ENCODE results near the gene RAI1.
A peak's percentile ranks its signal among the peaks of the same experiment; 100 is the strongest.

The RAI1 gene

GRCh38 chr17:17767154-17767869 lies 86.1 kb downstream of the RAI1 start:
- no peak for DNase-seq (ENCODE audit: low read depth in 2 of 2)

- DNase-seq (ENCODE audit: low read depth in 2 of 2), result no peak
Measured at GRCh38 chr17:17767887-17768418, 86.7 kb downstream of the RAI1 start.

GRCh38 chr17:17768424-17769088 lies 87.3 kb downstream of the RAI1 start:
- no peak for DNase-seq (ENCODE audit: low read depth in 2 of 2)

- no peak for DNase-seq (ENCODE audit: low read depth in 2 of 2)
Measured at GRCh38 chr17:17769869-17770631, 88.8 kb downstream of the RAI1 start.

GRCh38 chr17:17770632-17771044 lies 89.4 kb downstream of the RAI1 start:
- DNase-seq (ENCODE audit: low read depth in 2 of 2), result no peak

GRCh38 chr17:17771498-17772201 lies 90.4 kb downstream of the RAI1 start:
- DNase-seq (ENCODE audit: low read depth in 2 of 2), result no peak

- no peak for DNase-seq (ENCODE audit: low read depth in 2 of 2)
Measured at GRCh38 chr17:17772231-17772630, 91.0 kb downstream of the RAI1 start.

GRCh38 chr17:17774009-17774881 lies 93.0 kb downstream of the RAI1 start:
- DNase-seq (ENCODE audit: low read depth in 2 of 2), result no peak

- no peak for DNase-seq (ENCODE audit: low read depth in 2 of 2)
Measured at GRCh38 chr17:17776889-17777288, 95.6 kb downstream of the RAI1 start.

GRCh38 chr17:17778308-17779014 lies 97.2 kb downstream of the RAI1 start:
- DNase-seq (ENCODE audit: low read depth in 2 of 2), result no peak

GRCh38 chr17:17779015-17779611 lies 97.9 kb downstream of the RAI1 start:
- DNase-seq (ENCODE audit: low read depth in 2 of 2), result no peak

GRCh38 chr17:17780922-17781590 lies 99.8 kb downstream of the RAI1 start:
- no peak for DNase-seq (ENCODE audit: low read depth in 2 of 2)

GRCh38 chr17:17781591-17782496 lies 100.6 kb downstream of the RAI1 start:
- DNase-seq (ENCODE audit: low read depth in 2 of 2), result no peak

- no peak for DNase-seq (ENCODE audit: low read depth in 2 of 2)
Measured at GRCh38 chr17:17782523-17783115, 101.4 kb downstream of the RAI1 start.

GRCh38 chr17:17783116-17783824 lies 102.0 kb downstream of the RAI1 start:
- peak; percentile 35 to 56 for DNase-seq (ENCODE audit: low read depth in 2 of 2)

- no peak for DNase-seq (ENCODE audit: low read depth in 2 of 2)
Measured at GRCh38 chr17:17783825-17784656, 102.8 kb downstream of the RAI1 start.

All from stimulated activated CD8-positive, alpha-beta memory T cell treated with anti-CD3 and anti-CD28 coated beads, Interleukin-2, amount 100 ng/mL, for 48 hours (primary cell).